Right lobe of liver (tissue), 6 donors: Measurements from ENCODE around the gene ANO2. TPM values are rescaled to one million over a fixed set of nuclear protein-coding genes. Genes with fewer than 3 reads are reported as not detected.

Experiments
- ATAC-seq, 4 donors: fragments of 200-7000 bp; cut with Tn5 transposase; one replicate each; pipeline ENCODE4 v1.9.1; 2020; ENCODE audit warnings: mild to moderate bottlenecking in 4 of 4, moderate library complexity in 4 of 4
- DNase-seq, 3 donors: peaks; one replicate each; pipeline ENCODE4 v3.0.0-alpha.2; 2020
- H3K27ac ChIP-seq, 3 donors: fragments of 200-600 bp; one replicate each; pipeline ENCODE4 v1.8.0; 2022
- H3K27me3 ChIP-seq, 2 donors: fragments of 200-600 bp; one replicate each; pipeline ENCODE4 v1.8.0; 2022
- H3K36me3 ChIP-seq, 4 donors: fragments of 200-600 bp; sonication (generic) in 1 of 4; one replicate each; pipeline versions ENCODE4 v1.5.1 to v1.8.0; 2017 to 2022; ENCODE audit warnings: control low read depth in 1 of 4
- H3K4me1 ChIP-seq, 4 donors: fragments of 200-600 bp; sonication (generic) in 1 of 4; one replicate each; pipeline versions ENCODE4 v1.5.1 to v1.8.0; 2017 to 2022; ENCODE audit warnings: control low read depth in 1 of 4
- H3K4me3 ChIP-seq, 3 donors: fragments of 200-600 bp; one replicate each; pipeline ENCODE4 v1.8.0; 2022
- H3K9me3 ChIP-seq, 4 donors: fragments of 200-600 bp; sonication (generic) in 1 of 4; one replicate each; pipeline versions ENCODE4 v1.5.1 to v1.8.0; 2017 to 2022; ENCODE audit warnings: control low read depth in 1 of 4
- POLR2A ChIP-seq: fragments of 450-650 bp; IDR thresholded peaks from one replicate; pipeline ENCODE4 v1.6.1; 2017; ENCODE audit warnings: antibody characterized with exemption, mild to moderate bottlenecking
- WGBS: methylation state at CpG from one replicate; pipeline ENCODE4 v1.1.6; 2018; ENCODE audit warnings: low coverage, low lambda C conversion rate; ENCODE audit not compliant: insufficient coverage; ENCODE audit errors: missing lambda C conversion rate; 5-methylcytosine and 5-hydroxymethylcytosine counted together
- intact Hi-C, 2 donors: fragments of 100-400 bp; cut with DNase I; formaldehyde crosslinking; loops; one replicate each; pipeline versions ENCODE4 v1.11.2 to v1.14.1; 2022
- total RNA-seq, 6 experiments: library from RNA; depleted of rRNA in 2 of 6; stranded (reverse); fragments of >200 nt in 2 of 6; fragmentation: NEBNext Ultra II Directional in 3 of 6; extraction: Animal tissue kit (Norgen Biotek cat#: 25700) in 3 of 6; gene quantifications; one replicate each; pipeline versions ENCODE4 v1.1.0 to v1.2.4, GENCODE V29; 2016 to 2023
- TF ChIP-seq, protein P1 (sequence below), 4 donors: fragments of 200-600 bp in 3 of 4; fragments of 450-650 bp in 1 of 4; IDR thresholded peaks; one replicate each; pipeline versions ENCODE4 v1.5.1 to v1.8.0; 2016 to 2022; ENCODE audit warnings: antibody characterized with exemption in 4 of 4, mild to moderate bottlenecking in 2 of 4
- donor health status: DM: no; HTN: yes; CAD: no.
- donor health status: DM: no; HTN: no; CAD: no.
- donor health status: DM: no; HTN: no; CAD: no.
- donor health status: DM: no; HTN: yes; CAD: no.
- donor health status: DM: no; HTN: yes; CAD: no.

Gene ANO2
- total RNA-seq, 6 experiments from 2014 or later = 0.06 to 0.89 (median 0.32) TPM; not detected in 1

DNA sequence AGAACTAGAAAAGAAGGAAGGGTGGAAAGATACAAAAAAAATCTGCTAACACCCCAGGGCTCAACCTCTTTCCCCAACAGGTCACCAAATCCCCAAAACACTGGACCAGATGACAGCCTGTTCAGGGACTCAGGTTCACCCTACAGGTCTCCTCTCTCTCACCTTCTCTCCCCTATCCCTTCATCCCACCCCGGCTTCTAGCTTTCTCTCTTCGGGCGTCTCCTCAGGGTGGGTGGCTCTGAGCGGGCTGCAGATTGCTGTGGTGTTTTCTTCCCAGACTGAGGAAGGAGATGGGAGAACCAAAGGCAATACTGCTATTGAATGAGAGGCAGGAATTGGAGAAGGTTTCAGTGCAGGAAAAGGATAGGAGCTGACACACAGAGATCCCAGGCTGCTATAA lies 39.3 kb downstream of the ANO2 start:
- no peaks in the 10 kb centered on the region for H3K36me3 ChIP-seq
- H3K4me3 ChIP-seq = no peak overlapping the region
- no peaks in the 10 kb centered on the region for H3K9me3 ChIP-seq
- peak in 1 of 3 donors; percentile 1 for DNase-seq
- no peaks in the 10 kb centered on the region for H3K27me3 ChIP-seq
- 69% methylated on average over 4 of the region's 4 CpGs for WGBS
- TF ChIP-seq POLR2A = no peak
- TF ChIP-seq, protein P1, sequence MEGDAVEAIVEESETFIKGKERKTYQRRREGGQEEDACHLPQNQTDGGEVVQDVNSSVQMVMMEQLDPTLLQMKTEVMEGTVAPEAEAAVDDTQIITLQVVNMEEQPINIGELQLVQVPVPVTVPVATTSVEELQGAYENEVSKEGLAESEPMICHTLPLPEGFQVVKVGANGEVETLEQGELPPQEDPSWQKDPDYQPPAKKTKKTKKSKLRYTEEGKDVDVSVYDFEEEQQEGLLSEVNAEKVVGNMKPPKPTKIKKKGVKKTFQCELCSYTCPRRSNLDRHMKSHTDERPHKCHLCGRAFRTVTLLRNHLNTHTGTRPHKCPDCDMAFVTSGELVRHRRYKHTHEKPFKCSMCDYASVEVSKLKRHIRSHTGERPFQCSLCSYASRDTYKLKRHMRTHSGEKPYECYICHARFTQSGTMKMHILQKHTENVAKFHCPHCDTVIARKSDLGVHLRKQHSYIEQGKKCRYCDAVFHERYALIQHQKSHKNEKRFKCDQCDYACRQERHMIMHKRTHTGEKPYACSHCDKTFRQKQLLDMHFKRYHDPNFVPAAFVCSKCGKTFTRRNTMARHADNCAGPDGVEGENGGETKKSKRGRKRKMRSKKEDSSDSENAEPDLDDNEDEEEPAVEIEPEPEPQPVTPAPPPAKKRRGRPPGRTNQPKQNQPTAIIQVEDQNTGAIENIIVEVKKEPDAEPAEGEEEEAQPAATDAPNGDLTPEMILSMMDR (IDR thresholded peaks at IDR 0.05) = no peak
- no peak overlapping the region for H3K27ac ChIP-seq
- no peaks in the 10 kb centered on the region for H3K4me1 ChIP-seq
- intact Hi-C loops = no loop called here
- ATAC-seq = no peak

DNA sequence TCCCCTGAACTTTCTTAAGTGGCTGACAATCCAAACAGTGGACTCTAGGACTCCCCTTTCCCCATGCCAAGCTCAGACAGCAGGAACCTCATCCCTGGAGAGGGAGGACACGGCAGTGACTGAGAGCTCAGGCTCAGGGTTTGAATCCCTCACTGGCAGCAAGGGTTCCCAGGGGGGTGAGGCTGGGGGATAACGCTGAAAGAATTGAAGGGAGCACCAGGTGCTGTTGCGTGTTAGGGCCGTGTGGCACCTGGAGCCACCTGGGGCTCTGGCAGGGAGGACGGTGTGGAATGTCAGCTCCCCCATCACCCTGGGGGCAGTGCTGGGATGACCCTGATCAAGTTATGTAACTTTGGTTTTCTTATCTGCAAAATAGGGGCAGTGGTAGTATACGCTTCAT lies 40.1 kb downstream of the ANO2 start:
- ATAC-seq = no peak
- intact Hi-C loops = no loop called here
- DNase-seq = peak in 1 of 3 donors; percentile 21
- no peaks in the 10 kb centered on the region for H3K27me3 ChIP-seq
- H3K4me1 ChIP-seq = no peaks in the 10 kb centered on the region
- no peaks in the 10 kb centered on the region for H3K36me3 ChIP-seq
- TF ChIP-seq, protein P1 (IDR thresholded peaks at IDR 0.05) = no peak
- TF ChIP-seq POLR2A = no peak
- H3K27ac ChIP-seq = no peak overlapping the region
- WGBS = 74% methylated on average over 5 of the region's 6 CpGs
- H3K4me3 ChIP-seq = no peak overlapping the region
- no peaks in the 10 kb centered on the region for H3K9me3 ChIP-seq

DNA sequence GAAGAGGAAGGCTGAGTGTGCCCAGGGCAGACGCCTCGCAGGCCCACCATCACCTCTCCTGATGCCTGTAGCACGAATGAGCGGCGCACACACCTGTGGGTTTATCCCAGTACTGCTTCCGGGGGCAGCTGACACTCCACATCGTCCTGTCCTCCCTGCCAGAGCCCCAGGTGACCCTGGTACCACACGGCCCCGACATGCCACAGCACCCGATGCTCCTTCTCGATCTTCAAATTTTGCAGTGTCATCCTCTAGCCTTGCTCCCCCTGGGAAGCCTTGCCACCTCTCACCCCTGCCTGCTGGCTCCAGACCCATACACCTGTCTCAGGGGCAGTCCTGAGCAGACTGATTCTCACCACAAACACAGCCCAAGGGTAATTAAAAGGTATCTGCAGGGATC lies 40.6 kb downstream of the ANO2 start:
- Histone ChIP-seq H3K27me3 (no peaks in the 10 kb centered on the region), H3K9me3 (no peaks in the 10 kb centered on the region), H3K36me3 (no peaks in the 10 kb centered on the region), H3K4me3 (no peak overlapping the region), H3K4me1 (no peaks in the 10 kb centered on the region), H3K27ac (no peak overlapping the region)
- intact Hi-C loops = no loop called here
- 60% methylated on average over 1 of the region's 11 CpGs for WGBS
- TF ChIP-seq, protein P1 (IDR thresholded peaks at IDR 0.05) = no peak
- TF ChIP-seq POLR2A = no peak
- ATAC-seq = no peak
- peak in 1 of 3 donors; percentile 21 for DNase-seq

DNA sequence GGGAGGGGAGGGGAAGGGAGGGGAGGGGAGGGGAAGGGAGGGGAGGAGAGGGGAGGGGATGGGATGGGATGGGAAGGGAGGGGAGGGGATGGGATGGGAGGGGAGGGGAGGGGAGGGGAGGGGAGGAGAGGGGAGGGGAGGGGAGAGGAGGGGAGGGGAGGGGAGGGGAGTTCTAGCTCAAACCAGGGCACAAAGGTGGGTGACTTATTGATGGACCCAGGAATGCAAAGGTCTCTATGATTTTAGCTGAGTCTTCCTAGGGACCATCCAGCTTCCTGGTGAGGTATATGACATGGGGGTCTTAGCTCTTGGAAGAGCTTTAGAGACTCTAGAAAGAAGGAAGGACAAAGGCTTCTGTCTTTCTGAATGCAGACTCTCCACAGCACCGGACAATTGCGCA lies 42.3 kb downstream of the ANO2 start:
- TF ChIP-seq POLR2A = no peak
- TF ChIP-seq, protein P1 (IDR thresholded peaks at IDR 0.05) = no peak
- no peaks in the 10 kb centered on the region for H3K36me3 ChIP-seq
- no peak overlapping the region for H3K27ac ChIP-seq
- H3K27me3 ChIP-seq = no peaks in the 10 kb centered on the region
- H3K4me1 ChIP-seq = no peaks in the 10 kb centered on the region
- peak in 1 of 3 donors; percentile 2 for DNase-seq
- 71% methylated on average over 1 of the region's 2 CpGs for WGBS
- intact Hi-C loops = no loop called here
- no peak for ATAC-seq
- H3K4me3 ChIP-seq = no peak overlapping the region
- H3K9me3 ChIP-seq = no peaks in the 10 kb centered on the region

DNA sequence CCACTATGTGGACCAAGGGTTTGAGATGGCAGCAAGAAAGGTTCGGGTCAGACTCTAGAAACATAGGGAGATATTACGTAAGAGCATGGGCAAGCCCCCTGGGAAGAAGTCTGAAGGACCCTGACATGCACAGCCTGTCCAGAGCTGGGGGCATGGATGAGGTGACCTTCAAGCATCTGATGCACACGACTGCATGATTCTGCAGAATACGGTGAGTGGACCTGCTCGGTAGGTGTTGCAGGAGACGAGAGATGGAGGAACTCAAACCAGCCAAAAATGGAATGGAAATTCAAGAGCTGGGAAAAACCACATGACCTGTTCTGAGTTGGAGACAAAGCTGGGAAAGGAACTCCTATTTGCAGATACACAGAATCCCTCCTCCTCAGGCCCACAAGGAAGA lies 43.6 kb downstream of the ANO2 start:
- no peak for DNase-seq
- Histone ChIP-seq H3K9me3 (no peaks in the 10 kb centered on the region), H3K4me1 (no peaks in the 10 kb centered on the region), H3K36me3 (no peaks in the 10 kb centered on the region), H3K27ac (no peak overlapping the region), H3K4me3 (no peak overlapping the region), H3K27me3 (no peaks in the 10 kb centered on the region)
- 83% methylated on average over 6 of the region's 6 CpGs for WGBS
- TF ChIP-seq, protein P1 (IDR thresholded peaks at IDR 0.05) = no peak
- TF ChIP-seq POLR2A = no peak
- intact Hi-C loops = no loop called here
- no peak for ATAC-seq
